SK-N-DZ (cell line): Measurements from ENCODE around the gene MGLL.

ENCODE experiments used
- DNase-seq: peaks from one replicate; pipeline ENCODE4 v3.0.0-alpha.2; 2015; ENCODE audit warnings: low spot score

MGLL gene

DNA sequence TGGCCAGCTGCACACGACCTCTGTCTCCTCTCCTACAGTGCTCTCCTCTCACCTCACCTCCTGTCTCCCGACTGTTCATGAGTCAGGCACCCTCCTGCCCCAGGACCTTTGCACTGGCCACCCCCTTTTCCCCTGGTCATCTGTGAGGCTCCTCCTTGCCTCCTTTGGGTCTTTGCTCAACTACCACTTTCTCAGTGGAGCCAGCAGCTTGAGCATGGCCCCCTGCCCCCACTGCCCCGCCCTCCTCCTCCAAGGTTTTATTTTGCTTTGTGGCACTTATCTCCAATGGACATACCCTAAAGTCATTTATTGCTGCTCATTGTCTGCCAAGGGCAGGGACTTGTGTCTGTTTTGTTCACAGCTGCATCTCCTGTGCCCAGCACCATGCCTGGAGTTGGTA lies 64.3 kb downstream of the MGLL start:
- no peak for DNase-seq

DNA sequence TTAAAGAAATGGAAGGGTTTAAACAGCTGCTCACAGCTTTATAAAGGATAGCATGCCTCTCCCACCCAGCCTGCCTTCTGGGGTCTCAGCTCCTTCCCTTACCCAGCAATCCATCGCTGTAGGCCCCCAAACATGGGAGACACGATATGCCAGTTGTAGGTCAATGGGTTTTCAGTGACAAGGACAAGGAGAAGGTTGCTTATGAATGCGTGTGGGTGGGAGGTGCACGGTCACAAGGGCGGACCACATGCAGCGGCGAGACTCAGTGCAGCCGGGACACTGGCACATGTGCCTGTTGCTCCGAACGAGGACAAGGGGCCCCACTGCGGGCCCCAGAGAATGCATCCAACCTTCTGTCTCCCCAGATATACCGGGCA lies 67.0 kb downstream of the MGLL start:
- no peak for DNase-seq

DNA sequence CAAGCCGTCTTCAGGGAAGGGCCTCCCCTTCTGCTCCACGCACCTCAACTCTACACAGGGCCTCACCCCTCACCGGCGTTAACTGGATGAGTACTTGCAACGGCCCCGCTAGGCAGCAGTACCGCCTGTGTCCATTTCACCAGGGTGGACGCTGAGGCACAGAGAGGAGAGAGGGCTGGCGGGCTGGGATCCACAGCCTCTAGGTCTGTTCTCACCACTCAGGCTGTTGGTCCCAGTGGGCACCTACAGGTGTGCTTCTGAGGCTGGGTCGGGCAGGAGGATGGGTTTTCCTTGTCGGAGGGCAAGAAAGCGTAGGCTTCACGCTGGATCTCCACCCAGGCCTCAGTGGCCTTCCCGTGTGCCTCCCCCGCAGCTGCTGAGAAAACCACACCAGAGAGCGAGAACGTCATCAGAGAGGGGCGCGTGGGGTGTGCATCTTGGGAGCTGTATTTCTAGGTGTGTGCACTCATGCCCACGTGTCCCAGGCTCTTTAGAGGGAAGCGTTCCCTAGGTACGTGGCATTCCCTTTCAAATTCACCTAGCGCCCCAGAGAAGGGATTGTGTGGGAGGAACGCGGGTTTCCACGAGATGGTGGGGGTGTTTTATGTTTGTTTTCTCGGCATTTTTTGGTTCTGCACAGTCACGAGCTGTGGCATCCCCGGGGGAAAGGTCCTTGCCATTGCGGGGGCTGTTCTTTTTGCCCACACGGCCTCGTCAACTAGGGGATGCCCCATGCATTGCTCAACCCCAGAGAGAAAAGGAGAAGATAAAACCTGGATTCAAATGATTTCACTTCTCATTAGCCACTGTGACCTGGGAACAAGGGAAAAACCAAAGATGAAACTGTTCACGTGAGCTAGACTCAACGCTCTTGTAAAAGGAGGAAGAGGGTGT lies 67.7 kb downstream of the MGLL start:
- DNase-seq = no peak

DNA sequence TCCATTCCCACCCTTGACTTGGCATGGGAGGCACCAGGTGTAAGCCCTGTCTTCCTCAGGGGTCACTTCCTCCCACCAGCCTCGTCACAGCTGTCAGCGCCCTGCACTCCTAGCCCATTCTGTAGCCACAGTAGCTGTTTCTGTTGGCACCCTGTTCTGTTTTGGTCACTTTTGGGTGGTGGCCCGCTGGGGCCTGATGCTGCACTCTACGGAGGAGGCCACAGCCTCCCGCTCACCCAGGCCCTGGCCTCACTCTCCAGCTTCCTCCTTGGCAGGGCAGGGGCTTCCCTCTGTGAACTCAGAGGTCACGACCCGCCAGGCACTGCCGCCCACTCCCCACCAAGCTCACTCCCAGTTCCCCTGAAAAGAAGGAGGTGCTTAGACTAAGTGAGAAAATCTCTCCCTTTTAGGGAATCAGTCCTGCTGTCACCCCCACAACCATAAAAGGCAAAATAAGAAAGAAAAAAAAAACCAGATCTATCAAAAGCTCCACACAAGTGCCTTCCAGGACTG lies 68.4 kb downstream of the MGLL start:
- no peak for DNase-seq

DNA sequence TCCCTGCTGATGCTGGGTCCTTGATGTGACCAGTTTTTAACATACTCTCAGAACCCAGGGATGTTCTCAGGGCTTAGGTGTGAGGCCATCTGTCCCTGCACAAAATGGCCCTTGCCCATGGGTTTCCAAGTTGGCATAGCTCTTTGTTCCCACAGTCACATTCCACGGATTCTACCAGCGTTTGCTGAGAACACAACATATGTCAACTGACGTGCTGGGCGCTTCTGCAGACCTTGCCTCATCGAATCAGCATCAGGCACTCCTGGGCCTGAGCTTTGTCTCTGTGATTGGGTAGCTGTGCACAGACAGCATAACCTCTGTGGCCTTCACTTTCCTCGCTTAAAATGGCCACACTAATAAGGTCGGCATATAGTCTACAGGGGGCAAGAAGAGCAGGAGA lies 69.0 kb downstream of the MGLL start:
- DNase-seq = no peak

DNA sequence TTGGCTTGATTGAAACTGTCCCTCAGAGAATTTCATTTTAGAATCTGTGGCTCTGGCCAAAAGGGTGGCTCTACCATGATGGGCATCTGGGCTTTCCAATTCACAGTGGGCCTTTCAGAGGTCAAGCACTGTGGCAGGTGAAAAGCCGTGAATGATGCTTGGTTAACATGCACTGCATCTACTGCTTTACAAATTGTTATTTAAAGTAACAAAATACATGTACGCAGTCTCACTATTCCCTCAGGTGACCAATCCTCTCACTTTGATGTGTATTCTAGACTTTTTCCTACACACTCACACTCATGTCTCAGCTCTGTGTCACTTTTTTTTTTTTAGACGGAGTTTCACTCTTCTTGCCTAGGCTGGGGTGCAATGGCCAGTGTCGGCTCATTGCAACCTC lies 70.5 kb downstream of the MGLL start:
- DNase-seq = no peak

DNA sequence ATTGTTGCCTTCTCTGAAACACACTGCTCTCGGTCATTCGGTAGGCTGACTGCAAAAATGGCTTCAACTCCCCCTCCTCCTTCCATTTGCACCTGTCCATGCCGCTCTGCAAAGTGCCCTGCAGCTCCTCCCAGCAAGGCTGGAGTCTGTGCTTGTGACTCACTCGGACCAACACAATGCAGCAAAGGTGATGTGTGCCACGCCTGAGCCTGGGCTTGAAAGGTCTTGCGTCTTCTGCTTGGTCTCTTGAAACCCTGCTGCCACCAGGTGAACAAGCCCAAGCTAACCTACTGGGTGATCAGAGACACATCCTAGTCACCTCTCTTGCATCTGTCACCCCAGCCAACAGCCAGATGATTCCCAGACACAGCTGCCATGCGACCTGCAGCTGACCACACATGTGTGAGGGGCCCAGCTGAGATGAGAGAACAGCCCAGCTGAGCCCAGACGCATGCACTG lies 71.1 kb downstream of the MGLL start:
- no peak for DNase-seq

DNA sequence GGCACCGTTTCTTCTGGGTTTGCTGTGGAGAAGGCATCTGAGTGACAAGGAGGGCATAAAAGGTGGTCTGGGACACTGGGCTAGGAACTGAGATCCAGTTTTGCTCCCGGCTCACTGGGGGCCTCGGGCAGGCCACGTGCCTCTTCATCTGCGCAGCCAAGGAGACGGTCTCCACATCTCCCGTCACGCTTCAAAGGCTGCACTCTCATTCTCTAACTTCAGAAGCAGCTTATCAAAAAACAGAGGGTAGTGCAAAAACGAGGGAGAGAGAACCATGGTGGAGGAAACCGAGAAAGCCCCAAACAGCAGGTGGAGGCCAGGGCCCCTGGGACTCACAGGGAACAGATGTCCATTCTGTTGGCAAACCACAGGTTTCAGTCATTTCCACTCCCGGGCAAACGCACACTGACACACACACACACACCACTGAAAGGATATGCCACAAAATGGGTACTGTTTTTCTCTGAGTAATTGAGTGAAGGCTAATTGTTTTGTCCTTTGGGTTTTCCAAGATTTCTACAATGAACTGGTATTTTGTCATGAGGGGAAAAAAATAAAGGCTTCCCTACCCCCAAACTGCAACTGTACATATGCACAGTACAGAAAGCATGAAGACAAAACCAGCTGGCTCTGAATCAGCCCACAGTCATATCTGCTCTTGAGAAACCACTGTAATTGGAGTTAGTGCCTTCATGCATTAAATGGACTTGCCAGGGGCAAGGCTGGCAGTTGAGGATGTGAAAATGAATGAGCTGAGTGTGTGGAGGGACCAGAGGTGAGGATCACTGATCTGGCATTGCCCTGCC lies 71.9 kb downstream of the MGLL start:
- no peak for DNase-seq

DNA sequence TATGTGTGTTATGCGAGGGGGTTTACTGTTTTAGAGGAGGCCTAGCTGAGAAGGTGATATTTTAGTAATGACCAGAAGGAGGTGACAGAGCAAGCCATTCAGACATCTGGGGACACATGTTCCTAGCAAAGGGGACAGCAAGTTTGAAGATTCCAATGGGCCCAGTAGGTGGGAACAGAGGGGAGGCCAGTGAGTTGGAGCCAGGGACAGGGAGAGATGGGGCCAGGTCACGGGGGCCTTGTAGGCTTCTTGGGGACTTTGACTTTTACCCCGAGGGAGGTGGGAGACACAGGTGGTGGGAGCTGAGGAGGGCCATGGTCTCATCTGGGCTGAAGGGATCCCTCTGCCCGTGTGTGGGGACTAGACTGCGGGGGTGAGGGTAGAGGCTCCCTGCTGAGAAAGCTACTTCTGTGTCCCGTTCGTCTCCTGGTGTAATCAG lies 72.5 kb downstream of the MGLL start:
- no peak for DNase-seq

DNA sequence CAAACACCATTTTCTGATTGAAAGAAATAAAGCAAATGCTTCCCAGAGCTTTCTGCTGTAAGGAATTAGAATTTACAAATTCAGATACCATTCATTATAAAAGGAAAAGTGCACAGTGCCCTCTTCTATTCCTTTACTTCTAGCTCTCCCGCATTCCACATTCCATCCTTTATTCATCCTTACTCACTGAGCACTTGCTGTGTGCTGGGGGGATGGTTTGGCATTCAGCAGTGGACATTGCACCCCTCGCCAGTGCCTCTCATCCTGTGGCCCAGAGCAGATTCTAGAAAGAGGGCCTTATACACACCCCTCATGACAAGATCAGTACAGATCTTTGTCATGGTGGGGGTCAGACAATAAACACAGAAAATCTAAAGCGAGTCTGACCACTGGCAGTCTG lies 73.0 kb downstream of the MGLL start:
- no peak for DNase-seq

DNA sequence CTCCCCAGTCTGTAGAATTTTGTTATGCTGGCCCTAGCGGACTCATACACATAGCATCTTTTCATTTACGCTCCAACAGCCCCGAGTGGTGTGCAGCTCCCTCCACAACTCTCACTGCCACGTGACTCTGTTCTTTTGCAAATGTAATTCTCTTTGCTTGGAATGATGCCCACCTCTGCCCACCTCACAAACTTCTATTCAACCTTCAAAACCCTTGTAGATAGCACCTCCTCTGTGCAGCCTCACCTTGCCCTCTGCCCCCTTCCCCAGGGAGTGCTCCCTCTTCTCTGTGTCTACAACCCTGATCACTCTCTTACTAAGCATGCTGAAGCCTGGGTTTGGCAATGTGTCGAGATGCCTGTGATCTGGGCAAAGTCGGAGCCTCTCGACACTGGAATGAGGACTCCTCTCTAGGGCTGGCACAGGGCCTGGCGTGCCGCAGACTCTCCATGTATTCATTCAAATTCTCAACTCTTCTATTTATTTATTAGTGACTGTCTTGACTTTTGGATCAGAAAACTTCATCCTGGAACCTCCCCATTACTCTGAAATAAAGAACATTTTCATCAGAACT lies 73.5 kb downstream of the MGLL start:
- DNase-seq = no peak

DNA sequence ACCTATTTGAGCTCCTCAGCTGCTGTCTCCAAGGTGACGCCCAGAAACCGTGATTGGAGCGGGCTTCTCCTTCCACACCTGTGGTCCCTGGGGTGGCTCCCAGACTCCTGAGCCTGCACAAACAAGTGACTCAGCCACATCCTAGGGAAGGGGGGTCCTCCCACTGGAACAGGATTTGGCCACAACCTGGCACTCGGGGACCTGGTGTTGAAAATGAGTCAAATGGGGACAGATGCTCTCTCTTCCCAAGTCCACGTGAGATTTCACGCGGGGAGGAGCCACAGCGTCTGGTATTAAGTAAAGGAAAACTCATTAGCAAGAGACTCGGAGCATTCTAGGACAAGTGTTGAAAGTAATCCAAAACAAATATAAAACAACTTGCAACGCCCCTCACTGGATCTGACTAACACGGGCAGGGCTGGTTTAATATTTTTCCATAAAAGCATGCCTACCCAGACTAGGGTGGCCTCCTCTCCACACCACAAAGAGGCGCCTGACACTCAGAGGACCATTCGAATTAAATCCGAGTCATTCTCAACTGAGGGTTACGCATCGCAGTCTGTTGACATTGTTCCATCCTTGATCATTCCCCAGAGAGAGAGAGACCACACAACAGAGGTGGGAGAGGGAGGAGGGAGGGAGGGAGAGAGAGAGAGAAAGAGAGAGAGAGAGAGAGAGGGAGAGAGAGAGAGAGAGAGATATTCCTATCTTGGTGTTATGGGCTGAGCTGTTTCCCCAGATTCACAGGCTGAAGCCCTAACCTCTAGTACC lies 74.4 kb downstream of the MGLL start:
- DNase-seq = no peak

DNA sequence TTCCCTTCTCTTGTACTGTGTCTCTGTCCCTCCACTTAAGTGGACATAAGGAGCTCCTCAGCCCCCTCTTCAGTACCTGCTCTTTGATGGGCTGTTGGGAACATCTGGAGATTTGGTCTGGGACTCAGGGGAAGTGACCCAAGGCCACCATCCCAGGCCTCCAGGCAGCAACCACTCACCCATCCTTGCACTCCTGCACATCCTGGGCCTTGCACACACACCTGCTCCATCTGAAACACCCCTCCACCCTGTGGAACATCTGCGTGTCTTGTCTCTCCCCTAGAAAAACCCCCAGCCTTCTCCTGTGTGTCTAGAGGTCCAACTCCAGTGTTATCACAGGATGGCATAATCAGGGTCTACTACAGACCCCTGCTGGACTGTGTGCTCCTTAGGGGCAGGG lies 75.2 kb downstream of the MGLL start:
- DNase-seq = no peak

DNA sequence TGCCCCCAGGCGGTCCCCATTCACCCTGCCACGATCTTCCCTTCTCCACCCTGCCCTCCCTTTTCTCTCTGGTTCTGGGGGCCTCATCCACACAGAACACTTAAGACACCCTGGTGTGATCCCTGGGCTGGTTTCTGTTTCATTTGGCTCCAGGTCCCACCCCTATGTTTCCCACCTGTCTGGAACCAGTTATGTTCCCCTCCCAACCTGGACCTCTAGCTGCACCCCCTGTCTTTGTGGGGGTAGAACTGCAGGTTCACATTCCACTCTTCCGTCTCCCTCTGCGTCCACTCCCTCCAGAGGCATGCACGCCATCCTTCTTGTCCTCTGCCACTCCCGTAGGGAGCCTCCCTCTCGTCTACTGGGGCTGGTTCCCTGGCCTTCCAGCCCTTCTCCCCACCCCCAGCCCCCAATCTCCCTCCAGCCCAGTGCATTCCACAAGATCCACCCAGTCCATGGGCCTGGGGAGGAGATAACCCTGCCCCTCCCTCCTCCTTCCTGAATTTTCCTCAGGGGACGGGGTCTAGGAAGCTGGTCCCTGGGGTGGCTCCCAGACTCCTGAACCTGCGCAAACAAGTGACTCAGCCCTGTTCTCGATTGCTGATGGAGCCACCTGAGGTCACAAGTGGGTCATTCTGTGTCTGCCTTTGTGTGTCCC lies 75.8 kb downstream of the MGLL start:
- DNase-seq = no peak

DNA sequence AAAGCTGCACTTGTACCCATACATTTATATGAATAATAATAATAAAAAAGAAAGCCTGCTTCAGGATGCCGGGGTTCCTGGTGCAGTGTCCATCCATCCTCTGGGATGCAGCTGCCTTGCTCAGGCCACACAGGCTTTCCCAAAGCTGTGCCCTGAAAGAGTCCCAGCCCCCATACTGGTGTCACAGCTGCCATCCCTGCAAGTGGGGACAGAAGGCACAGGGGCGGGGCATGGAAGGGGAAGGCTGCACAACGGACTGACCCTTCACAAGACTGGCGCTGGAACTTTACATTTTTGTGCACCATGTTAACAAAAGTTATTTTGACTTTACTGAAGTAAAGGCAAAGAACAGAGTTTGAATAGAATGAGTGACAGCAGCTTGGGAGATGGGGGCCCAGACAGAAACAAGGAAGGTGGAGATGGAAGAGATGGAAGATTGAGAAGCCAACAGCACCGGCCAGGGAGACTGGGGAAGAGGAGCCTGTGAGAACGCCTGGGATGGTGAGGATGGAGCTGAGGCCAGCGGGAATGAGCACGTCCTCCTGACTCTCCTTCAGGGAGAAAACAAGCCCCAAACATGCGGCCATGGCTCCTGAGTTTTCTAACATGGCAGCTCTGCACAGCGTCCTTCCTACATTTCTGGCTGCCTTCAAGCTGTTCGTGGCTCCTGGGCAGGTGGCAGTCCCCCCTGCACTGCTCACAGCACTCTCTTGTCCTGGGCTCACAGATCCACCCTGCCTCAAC lies 76.5 kb downstream of the MGLL start:
- DNase-seq = no peak

DNA sequence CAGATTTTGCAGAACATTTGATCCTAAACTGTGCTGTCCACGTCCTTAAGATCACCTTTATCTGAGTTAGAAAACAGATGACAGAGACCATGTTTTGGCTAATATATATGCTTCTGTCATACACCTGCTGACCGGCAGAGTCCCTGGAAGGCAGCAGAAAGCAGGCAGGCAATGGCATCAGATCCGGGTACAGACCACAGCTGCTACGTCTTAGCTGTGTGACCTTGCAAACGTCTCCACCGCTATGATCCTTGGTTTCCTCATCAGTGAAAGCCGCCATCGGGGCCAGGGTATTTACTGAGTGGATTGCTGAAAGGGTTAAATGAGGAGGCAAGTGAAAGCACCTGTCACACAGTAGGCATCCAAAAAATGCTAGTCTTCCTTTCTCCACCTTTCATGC lies 77.4 kb downstream of the MGLL start:
- no peak for DNase-seq

DNA sequence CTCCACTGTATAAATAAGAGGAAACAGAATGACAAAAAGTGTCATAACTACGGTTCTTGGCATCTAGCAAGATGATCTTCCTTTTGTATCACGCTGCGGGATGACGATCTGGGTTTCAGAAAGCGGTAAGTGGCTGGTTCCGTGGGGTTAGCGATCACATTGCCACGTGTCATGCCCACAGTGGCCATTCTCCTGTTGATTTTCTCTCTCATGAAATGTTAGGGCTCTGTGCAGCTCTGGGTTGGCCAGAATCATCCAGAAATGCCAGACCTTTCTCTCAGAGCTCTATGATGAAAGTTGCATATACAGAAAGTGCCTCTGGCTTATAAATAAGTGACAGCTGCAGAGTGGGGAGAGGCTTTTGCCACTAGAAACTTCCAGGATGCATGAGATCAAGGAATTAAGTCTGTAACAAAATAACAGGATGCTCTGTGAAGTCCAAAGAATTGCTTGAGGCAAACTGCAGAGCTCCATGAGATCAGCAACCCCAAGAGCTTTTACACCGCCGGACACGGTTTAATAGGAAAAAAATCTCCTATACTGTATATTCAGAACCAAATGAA lies 78.0 kb downstream of the MGLL start:
- no peak for DNase-seq

DNA sequence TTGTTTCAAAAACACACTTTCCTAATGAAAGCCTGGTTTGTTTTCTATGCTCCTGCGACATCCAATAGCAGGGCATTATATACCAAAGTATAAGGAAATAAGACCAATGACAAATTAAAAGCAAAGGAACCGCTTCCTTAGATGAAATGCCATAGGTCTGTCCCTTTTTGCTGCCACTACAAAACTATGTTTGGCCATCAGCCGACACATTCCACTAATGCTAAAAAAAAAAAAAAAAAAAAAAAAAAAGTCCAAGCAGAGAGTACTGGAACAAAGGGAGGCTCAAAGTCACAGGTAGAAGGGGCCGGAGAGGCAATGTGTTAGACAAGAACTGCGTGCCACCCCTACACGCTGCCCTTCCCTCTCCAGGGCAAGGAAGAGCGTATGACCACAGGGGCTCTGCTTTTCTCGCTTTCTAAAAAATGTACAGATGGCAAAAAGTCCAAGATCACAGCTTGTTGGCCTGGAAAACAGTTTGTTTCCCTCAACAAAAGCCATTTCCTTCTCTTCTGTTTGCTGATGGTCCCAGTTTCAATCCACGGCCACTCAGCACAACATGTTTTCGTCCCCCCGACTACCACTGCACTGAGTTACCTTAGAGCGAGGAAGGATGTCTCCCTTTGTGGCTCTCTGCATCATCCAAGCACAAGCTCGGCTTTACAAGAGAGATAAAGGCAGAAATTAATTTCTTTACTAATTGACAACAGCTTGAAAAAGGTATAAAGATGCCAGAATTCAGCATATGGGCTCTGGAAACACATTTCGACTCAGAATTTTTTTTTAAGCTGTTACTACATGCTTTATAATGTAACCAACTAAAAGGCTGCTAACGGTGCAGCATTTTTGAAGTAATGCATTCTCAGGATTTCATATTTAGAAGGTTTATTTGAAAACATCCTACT lies 78.7 kb downstream of the MGLL start:
- no peak for DNase-seq

DNA sequence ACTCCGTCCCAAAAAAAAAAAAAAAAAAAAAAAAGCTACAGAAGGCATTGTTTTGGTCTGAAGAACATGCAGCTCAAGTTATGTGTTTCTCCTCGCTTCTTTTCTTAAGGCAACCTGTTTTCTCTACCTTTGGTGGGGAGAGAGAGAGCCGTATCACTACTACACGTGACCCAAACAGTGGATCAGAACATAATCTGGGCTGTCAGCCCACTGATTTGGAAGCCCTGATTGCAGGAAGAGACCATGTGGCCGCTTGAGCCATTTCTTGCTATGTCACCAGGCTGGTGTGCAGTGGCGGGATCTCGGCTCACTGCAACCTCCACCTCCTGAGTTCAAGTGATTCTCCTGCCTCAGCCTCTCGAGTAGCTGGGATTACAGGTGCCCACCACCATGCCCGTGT lies 79.7 kb downstream of the MGLL start:
- no peak for DNase-seq
